Activated naive CD8-positive, alpha-beta T cell treated with anti-CD3 and anti-CD28 coated beads, Interleukin-2, amount 10 ng/mL, durations not matched to agents 7 days and 5 days (primary cell): ENCODE measurements around the gene KCND2. TPM values are rescaled to one million over a fixed set of nuclear protein-coding genes. Genes with fewer than 3 reads are reported as not detected.

Experiments
- ATAC-seq: fragments of 150-1000 bp; cut with Tn5 transposase; one replicate; pipeline ENCODE4 v1.10.0; 2021; ENCODE audit warnings: low read depth, moderate library complexity
- POLR2A ChIA-PET: fragments of 350-600 bp; sonication (Branson Sonifier 250); formaldehyde crosslinking; loops from one replicate; lab custom pipeline; 2021; ENCODE audit warnings: antibody characterized with exemption; lab: Charles Lee
- DNase-seq: peaks from one replicate; pipeline ENCODE4 v3.0.0; 2021
- H3K27ac Mint-ChIP-seq: one replicate; pipeline ENCODE4 v1.8.0; 2022; ENCODE audit warnings: mild to moderate bottlenecking, mixed read lengths
- H3K27me3 Mint-ChIP-seq: one replicate; pipeline ENCODE4 v1.8.0; 2022; ENCODE audit warnings: mild to moderate bottlenecking, moderate library complexity, mixed read lengths
- H3K36me3 Mint-ChIP-seq: one replicate; pipeline ENCODE4 v1.8.0; 2021; ENCODE audit warnings: mild to moderate bottlenecking, mixed read lengths
- H3K4me1 Mint-ChIP-seq: one replicate; pipeline ENCODE4 v1.8.0; 2021; ENCODE audit warnings: mixed read lengths
- H3K4me3 Mint-ChIP-seq: one replicate; pipeline ENCODE4 v1.8.0; 2022; ENCODE audit warnings: mild to moderate bottlenecking, moderate library complexity, mixed read lengths
- H3K9me3 Mint-ChIP-seq: one replicate; pipeline ENCODE4 v1.8.0; 2021; ENCODE audit warnings: mixed read lengths
- total RNA-seq, 2 experiments: library from RNA; stranded (reverse); gene quantifications; one replicate each; pipeline ENCODE4 v1.2.3, GENCODE V29; 2021

KCND2 gene
- total RNA-seq, 2 experiments from 2014 or later, result not detected

DNA sequence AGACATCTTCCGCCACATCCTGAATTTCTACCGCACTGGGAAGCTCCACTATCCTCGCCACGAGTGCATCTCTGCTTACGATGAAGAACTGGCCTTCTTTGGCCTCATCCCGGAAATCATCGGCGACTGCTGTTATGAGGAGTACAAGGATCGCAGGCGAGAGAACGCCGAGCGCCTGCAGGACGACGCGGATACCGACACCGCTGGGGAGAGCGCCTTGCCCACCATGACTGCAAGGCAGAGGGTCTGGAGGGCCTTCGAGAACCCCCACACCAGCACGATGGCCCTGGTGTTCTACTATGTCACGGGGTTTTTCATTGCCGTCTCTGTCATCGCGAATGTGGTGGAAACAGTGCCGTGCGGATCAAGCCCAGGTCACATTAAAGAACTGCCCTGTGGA lies 1.9 kb downstream of the KCND2 start:
- no peak overlapping the region for H3K27ac Mint-ChIP-seq
- no peak overlapping the region for H3K4me3 Mint-ChIP-seq
- peaks cover 29% of the 10 kb centered on the region for H3K27me3 Mint-ChIP-seq
- H3K4me1 Mint-ChIP-seq, result peaks cover 5% of the 10 kb centered on the region
- peaks cover 2% of the 10 kb centered on the region for H3K36me3 Mint-ChIP-seq
- POLR2A ChIA-PET, result no interaction called here
- DNase-seq (no peak), ATAC-seq (no peak)
- no peaks in the 10 kb centered on the region for H3K9me3 Mint-ChIP-seq

DNA sequence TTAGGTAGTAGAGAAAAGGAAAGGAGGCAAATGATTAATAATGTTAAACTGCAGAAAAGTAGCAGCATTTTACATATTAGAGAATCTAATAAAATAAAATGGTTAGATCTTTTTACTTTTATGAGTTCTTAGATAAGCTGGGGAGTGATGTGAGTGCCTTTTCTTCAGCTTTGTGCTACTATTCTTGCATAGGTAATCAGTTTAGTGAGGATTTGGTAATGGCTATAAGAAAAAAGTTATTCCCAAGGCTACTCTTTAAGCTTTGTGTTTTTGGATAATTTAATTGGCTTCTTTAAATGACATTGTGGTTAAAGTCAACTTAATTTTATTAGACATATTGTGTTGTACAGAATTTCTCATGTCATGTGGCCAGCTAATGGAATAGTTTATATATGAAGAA lies 3.7 kb downstream of the KCND2 start:
- Mint-ChIP-seq H3K36me3 (peaks cover 2% of the 10 kb centered on the region), H3K27ac (no peak overlapping the region), H3K4me1 (peaks cover 5% of the 10 kb centered on the region), H3K27me3 (peaks cover 27% of the 10 kb centered on the region), H3K9me3 (no peaks in the 10 kb centered on the region), H3K4me3 (no peak overlapping the region)
- ATAC-seq (no peak), DNase-seq (no peak)
- POLR2A ChIA-PET, result no interaction called here

DNA sequence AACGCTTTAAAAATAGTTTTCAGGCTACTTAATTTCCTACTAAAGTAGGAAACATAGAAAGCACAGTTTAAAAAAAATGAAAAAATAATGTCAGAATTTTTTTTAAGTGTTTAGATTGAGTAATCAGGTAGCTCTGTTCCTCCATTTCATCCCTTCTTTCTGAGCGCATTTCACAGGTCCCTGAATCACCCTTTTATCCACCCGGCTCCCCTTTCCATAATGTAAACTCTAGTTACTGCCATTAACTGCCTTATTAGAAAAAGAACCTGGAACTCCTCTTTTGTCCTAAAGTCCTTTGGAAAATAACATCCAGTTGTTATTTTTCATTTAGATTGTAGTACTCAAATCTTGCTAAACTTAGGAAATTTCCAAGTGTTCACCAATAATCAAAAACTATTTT lies 5.8 kb downstream of the KCND2 start:
- H3K27ac Mint-ChIP-seq, result no peak overlapping the region
- ATAC-seq, result no peak
- no peak overlapping the region for H3K4me3 Mint-ChIP-seq
- H3K4me1 Mint-ChIP-seq, result no peaks in the 10 kb centered on the region
- POLR2A ChIA-PET, result no interaction called here
- DNase-seq, result no peak
- H3K36me3 Mint-ChIP-seq, result no peaks in the 10 kb centered on the region
- H3K9me3 Mint-ChIP-seq, result no peaks in the 10 kb centered on the region
- H3K27me3 Mint-ChIP-seq, result peaks cover 9% of the 10 kb centered on the region

DNA sequence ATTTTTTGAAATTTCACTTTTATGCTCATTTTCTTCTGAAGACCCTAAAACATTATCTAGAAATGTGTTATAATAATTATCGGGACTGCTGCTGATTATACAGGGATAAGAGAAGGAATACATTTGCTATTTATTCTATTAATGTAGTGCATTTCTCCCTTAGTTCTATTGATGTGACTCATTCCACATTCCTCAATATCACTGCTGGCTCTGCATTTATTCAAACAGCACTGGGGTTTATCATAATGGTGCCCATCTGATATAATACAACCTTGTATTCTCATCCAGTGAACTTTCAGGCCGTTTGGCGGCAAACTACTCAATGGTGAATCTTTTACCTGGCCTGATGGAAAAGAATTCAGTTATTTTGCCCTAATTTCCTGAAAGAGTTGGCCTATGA lies 7.8 kb downstream of the KCND2 start:
- Mint-ChIP-seq H3K4me3 (no peak overlapping the region), H3K9me3 (no peaks in the 10 kb centered on the region), H3K36me3 (no peaks in the 10 kb centered on the region), H3K27ac (no peak overlapping the region), H3K27me3 (no peaks in the 10 kb centered on the region), H3K4me1 (no peaks in the 10 kb centered on the region)
- DNase-seq, result no peak
- no peak for ATAC-seq
- POLR2A ChIA-PET, result no interaction called here

DNA sequence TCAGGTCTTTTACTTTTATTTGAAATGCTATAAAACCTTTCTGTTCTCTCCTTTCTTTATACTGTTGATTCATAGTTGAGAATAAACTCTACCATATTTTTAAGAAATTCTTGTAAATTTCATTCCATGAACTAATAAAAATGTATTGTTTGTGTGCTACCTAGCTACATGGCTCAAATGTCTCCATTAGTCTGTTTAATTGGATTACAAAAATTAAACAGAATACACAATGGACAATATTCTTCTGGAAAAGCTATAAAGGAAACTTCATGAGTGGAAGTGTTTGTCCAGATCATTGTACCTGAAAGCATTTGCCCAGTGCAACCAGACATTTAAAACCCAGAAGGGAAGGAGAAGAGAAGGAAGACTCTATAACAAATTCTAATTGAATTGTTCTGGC lies 20.1 kb downstream of the KCND2 start:
- DNase-seq (no peak), ATAC-seq (no peak)
- Mint-ChIP-seq H3K4me3 (no peak overlapping the region), H3K9me3 (no peaks in the 10 kb centered on the region), H3K4me1 (no peaks in the 10 kb centered on the region), H3K36me3 (no peaks in the 10 kb centered on the region), H3K27ac (no peak overlapping the region), H3K27me3 (no peaks in the 10 kb centered on the region)
- POLR2A ChIA-PET, result no interaction called here

DNA sequence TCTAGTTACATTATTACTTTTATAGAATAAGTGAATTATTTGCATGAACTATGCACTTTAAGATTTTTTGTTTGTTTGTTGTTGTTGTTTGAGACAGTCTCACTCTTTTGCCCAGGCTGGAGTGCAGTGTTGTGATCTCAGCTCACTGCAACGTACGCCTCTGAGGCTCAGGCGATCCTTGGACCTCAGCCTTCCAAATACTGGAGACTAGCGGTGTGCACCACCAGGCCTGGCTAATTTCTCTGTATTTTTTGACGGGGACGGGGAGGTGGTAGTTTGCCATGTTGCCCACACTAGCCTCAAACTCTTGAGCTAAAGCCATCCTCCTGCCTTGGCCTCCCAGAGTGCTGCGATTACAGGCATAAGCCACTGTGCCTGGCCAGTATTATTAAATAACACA lies 29.2 kb downstream of the KCND2 start:
- POLR2A ChIA-PET, result no interaction called here
- no peaks in the 10 kb centered on the region for H3K9me3 Mint-ChIP-seq
- DNase-seq (no peak), ATAC-seq (no peak)
- no peaks in the 10 kb centered on the region for H3K4me1 Mint-ChIP-seq
- no peak overlapping the region for H3K4me3 Mint-ChIP-seq
- no peaks in the 10 kb centered on the region for H3K36me3 Mint-ChIP-seq
- no peaks in the 10 kb centered on the region for H3K27me3 Mint-ChIP-seq
- no peak overlapping the region for H3K27ac Mint-ChIP-seq

DNA sequence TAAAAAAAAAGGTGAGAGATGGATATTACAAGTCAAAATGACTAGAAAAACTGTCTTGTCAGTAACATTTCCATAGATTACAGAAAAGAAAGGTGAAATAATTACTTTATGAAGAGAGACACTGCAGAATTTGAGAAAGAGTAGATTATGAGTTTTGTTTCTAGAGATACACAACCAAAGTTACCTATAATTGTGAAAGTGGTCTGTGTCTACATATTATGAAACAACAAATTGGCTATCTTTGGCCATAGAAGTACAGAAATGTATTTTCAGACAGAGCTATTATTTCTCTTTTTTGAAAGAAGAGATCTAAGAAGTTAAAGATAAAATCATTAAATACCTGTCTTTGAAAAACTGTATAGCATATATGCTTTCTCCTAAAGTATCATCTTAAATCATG lies 30.1 kb downstream of the KCND2 start:
- Mint-ChIP-seq H3K27ac (no peak overlapping the region), H3K36me3 (no peaks in the 10 kb centered on the region), H3K4me1 (no peaks in the 10 kb centered on the region), H3K9me3 (no peaks in the 10 kb centered on the region), H3K27me3 (no peaks in the 10 kb centered on the region), H3K4me3 (no peak overlapping the region)
- DNase-seq, result no peak
- ATAC-seq, result no peak
- POLR2A ChIA-PET, result no interaction called here

DNA sequence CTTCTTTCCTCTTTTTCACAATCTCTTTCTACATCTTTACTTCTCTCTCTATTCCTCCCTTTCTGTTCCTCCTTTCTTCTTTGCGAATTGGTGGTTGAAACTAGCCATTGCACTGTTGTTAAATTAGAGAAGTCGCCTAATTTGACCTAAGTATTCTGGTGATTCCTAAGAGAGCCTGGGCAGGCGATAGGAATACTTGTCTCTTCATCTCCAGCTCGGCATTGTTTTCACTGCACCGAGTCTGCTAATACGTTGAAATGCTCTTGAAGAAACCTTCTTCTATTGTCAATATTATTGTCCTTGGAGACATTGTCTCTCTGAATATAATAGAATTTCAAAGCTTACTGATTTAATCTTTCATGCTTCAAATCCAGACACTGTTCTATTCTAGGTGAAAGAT lies 31.7 kb downstream of the KCND2 start:
- H3K36me3 Mint-ChIP-seq, result no peaks in the 10 kb centered on the region
- ATAC-seq (no peak), DNase-seq (no peak)
- no peaks in the 10 kb centered on the region for H3K4me1 Mint-ChIP-seq
- no peak overlapping the region for H3K4me3 Mint-ChIP-seq
- H3K27me3 Mint-ChIP-seq, result no peaks in the 10 kb centered on the region
- H3K27ac Mint-ChIP-seq, result no peak overlapping the region
- POLR2A ChIA-PET, result no interaction called here
- no peaks in the 10 kb centered on the region for H3K9me3 Mint-ChIP-seq

DNA sequence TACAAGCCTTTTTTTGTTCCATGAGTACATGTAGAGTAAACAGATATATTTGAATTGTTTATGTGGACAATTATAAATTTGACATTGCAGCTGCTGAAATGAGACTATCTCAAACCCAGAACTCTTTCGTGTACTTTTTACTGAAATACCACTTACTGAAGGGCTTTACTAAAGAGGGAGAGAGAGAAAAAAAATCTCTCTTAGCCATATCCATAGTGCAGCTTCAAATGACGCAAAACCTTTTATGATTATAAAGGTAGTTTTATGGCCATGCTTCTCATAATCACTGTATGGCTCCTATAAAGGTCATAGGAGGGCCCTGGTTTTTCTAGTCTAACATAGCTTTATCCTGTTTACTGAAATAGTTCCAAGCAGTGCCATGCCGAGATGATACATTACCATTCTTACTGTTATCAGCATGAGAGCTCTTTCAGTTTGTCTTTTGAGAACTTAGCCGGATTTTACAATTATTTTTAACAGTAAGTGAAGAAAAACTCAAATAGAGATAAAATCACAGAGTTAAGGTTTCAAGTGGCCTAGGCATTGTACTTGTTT lies 35.1 kb downstream of the KCND2 start:
- no peak for DNase-seq
- Mint-ChIP-seq H3K9me3 (no peaks in the 10 kb centered on the region), H3K27ac (no peak overlapping the region), H3K4me3 (no peak overlapping the region), H3K4me1 (no peaks in the 10 kb centered on the region), H3K27me3 (no peaks in the 10 kb centered on the region), H3K36me3 (no peaks in the 10 kb centered on the region)
- ATAC-seq, result no peak
- POLR2A ChIA-PET, result no interaction called here

DNA sequence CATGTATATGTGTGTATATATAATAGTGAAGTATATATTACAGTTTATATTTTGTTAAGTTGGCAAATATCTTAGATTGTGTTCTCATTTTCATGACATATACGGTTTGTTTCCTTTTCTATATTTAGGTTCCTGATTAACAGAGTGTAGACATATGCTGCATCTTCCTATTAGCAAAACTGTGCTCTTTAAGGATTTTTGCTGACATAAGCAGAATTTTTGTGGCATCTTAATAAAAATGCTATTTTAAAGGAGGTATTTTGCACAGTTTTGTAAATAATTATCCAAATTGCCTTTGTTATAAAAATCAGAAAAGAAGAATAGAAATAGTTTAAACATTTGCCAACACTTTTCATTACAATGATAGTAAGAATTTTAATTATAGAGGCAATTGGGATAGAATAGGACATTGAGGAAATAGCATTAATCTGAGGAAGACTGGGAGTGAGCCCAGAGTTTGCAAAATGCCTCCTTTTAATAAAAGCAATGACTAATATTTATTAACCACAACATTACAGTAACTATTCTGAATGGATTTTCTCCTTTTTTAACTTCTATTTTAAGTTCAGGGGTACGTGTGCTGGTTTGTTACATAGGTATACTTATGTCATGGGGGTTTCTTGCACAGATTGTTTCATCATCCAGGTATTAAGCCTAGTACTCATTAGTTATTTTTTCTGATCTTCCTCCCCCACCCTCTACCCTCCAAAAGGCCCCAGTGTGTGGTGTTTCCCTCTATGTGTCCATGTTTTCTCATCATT lies 38.2 kb downstream of the KCND2 start:
- Mint-ChIP-seq H3K36me3 (no peaks in the 10 kb centered on the region), H3K4me1 (no peaks in the 10 kb centered on the region), H3K9me3 (no peaks in the 10 kb centered on the region), H3K4me3 (no peak overlapping the region), H3K27ac (no peak overlapping the region), H3K27me3 (no peaks in the 10 kb centered on the region)
- DNase-seq (no peak), ATAC-seq (no peak)
- POLR2A ChIA-PET, result no interaction called here

DNA sequence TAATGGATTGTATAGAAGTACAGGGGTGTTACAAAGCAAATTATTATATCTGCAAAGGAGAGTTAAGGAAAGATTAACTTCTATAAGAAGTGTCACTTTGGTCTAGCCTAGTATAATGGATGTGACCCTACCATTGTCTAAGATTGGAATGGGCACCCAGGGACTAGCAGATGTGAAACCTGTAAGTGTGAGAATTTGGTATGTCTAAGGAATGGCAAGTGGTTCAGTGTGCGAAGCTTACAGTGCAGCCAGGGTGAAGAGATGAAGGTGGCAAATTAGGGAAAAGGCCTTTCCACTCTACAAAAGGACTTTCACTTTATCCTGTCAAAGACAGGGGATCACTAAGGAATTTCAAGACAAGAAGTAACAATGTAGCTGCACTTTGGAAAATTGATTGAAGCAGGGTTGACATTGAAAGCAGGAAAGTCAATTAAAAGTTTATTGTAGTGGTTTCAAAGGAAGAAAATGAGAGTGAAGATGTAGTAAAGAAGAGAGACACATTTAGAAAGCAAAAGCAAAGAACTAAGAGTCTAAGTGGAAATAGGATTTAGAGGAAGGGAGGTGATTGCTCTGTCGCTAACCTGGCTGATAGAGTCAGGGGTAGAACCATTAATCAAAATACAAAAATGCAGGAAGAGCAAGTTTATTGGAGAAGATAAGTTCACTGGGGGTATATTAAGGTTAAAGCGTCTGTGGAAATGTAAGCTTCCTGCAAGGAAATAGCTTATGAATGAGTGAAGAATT lies 47.4 kb downstream of the KCND2 start:
- POLR2A ChIA-PET, result no interaction called here
- Mint-ChIP-seq H3K27me3 (no peaks in the 10 kb centered on the region), H3K9me3 (peaks cover 1% of the 10 kb centered on the region), H3K4me3 (no peak overlapping the region), H3K36me3 (no peaks in the 10 kb centered on the region), H3K4me1 (no peaks in the 10 kb centered on the region), H3K27ac (no peak overlapping the region)
- DNase-seq (no peak), ATAC-seq (no peak)

DNA sequence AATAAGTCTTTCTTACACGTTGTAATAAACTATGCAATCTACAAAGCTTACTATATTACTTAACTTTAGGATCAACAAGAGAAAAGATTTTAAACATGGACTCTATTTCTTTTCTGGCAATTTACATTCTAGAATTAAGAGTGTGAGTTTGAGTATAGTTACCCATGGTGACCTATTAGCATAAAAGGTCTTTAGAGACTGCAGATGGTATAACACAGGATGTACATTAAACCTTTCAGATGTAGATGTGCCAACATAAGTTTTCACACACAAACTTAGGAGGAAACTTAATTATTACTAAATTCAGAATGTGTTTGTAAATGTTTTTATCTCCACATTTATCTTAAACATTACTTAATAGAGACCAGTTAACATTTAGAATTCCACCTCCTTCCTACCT lies 54.1 kb downstream of the KCND2 start:
- no peak for DNase-seq
- POLR2A ChIA-PET, result no interaction called here
- Mint-ChIP-seq H3K4me1 (no peaks in the 10 kb centered on the region), H3K27ac (no peak overlapping the region), H3K36me3 (no peaks in the 10 kb centered on the region), H3K27me3 (peaks cover 2% of the 10 kb centered on the region), H3K9me3 (peaks cover 1% of the 10 kb centered on the region), H3K4me3 (no peak overlapping the region)
- no peak for ATAC-seq

DNA sequence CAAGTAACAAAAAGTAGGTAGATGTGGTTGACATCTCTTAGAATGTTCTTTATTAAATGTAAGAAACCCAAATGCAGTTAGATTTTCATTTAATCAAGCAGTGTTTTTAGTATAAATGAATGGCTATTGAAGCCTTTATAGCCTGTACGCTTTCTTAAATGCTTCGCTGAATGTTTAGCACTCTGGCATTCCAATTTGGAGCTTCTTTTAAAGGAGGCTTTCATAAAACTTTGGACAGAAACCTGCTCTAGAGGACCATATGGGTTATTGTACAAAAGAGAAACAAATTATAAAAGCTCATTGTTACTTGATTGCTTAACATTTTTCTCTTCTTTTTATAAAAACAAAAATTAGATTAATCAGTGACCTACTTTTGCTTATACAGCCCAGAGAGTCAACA lies 59.5 kb downstream of the KCND2 start:
- no peak overlapping the region for H3K4me3 Mint-ChIP-seq
- H3K9me3 Mint-ChIP-seq, result no peaks in the 10 kb centered on the region
- no peak overlapping the region for H3K27ac Mint-ChIP-seq
- no peak for DNase-seq
- POLR2A ChIA-PET, result no interaction called here
- no peaks in the 10 kb centered on the region for H3K36me3 Mint-ChIP-seq
- no peaks in the 10 kb centered on the region for H3K4me1 Mint-ChIP-seq
- peaks cover 2% of the 10 kb centered on the region for H3K27me3 Mint-ChIP-seq
- ATAC-seq, result no peak

DNA sequence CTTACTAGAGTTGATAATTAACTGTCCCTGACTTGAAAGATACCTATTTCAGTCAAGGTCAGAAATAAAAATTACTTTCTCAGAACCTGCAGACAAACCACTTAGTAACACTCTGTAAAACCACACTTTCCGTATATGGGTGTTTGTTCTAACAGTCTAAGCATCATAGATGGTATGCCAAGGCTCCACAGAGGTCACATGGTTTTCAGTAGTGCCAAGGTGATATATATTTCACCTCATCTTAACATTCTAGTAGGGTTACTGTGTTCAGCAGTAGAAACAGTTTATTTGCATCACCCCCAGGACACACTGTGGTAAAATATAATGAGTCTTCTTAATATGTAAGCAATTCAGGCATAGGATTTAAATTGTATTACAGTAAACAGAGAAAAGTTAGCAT lies 61.5 kb downstream of the KCND2 start:
- Mint-ChIP-seq H3K27ac (no peak overlapping the region), H3K4me3 (no peak overlapping the region), H3K4me1 (no peaks in the 10 kb centered on the region), H3K27me3 (peaks cover 2% of the 10 kb centered on the region), H3K36me3 (no peaks in the 10 kb centered on the region), H3K9me3 (no peaks in the 10 kb centered on the region)
- DNase-seq (no peak), ATAC-seq (no peak)
- POLR2A ChIA-PET, result no interaction called here
